ENCODE measurements around the gene RCAN2.
"Not testable (repeated sequence)": the region's sequence is repeated elsewhere in the genome, so short reads cannot be mapped to it uniquely, and the experiment has no call there.

The RCAN2 gene

DNA sequence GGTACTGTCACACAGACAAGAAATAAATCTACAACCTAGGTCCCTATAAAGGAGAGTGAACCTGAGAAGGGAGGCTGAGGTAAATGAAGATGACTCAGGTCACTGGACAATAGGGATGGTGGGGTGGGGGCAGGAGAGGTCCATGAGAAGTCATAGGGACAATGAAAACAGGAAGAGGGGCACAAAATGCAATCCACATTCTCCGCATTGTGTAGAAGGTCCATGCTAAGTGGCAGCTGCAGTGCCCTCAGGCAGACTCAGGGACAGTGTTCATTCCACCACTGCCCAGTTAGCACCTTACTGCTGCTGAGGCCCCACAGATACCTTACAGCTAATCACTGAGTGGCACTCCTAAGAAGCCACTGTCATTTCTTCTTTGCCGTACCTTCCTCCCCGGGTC lies 156.8 kb downstream of the RCAN2 start:
- Histone ChIP-seq H3K27ac (replicated peaks) (no peak overlapping the region), H3K27me3 (ENCODE audit: insufficient read depth, poor library complexity, severe bottlenecking) (no peaks in the 10 kb centered on the region), H3K4me3 (replicated peaks; ENCODE audit: insufficient read depth, low read length) (no peak overlapping the region)
- TF ChIP-seq, protein P1, sequence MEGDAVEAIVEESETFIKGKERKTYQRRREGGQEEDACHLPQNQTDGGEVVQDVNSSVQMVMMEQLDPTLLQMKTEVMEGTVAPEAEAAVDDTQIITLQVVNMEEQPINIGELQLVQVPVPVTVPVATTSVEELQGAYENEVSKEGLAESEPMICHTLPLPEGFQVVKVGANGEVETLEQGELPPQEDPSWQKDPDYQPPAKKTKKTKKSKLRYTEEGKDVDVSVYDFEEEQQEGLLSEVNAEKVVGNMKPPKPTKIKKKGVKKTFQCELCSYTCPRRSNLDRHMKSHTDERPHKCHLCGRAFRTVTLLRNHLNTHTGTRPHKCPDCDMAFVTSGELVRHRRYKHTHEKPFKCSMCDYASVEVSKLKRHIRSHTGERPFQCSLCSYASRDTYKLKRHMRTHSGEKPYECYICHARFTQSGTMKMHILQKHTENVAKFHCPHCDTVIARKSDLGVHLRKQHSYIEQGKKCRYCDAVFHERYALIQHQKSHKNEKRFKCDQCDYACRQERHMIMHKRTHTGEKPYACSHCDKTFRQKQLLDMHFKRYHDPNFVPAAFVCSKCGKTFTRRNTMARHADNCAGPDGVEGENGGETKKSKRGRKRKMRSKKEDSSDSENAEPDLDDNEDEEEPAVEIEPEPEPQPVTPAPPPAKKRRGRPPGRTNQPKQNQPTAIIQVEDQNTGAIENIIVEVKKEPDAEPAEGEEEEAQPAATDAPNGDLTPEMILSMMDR (IDR thresholded peaks at IDR 0.05; ENCODE audit: insufficient read depth, low read length), result no peak
- DNase-seq (ENCODE audit: low read depth in 1 of 2, low spot score in 1 of 2), result no peak

DNA sequence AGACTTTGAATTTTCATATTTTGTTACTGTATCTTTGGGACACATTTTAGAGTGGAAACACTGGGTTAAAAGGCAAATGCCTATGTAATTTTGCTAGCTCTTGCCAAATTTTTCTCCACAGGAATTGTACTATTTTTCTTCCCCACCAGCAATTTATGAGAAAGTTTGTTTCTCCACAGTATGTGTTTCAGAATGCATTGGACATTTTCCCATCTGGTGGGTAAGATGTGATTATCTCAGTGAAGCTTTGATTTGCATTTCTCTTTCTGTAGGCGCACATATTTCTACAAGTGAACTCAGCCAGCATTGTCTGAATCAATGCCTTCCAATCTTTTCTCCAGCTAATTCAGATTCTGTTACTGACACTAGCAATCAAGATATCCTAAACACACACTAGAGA lies 157.8 kb downstream of the RCAN2 start:
- Histone ChIP-seq H3K4me3 (replicated peaks; ENCODE audit: insufficient read depth, low read length) (no peak overlapping the region), H3K27me3 (ENCODE audit: insufficient read depth, poor library complexity, severe bottlenecking) (no peaks in the 10 kb centered on the region), H3K27ac (replicated peaks) (no peak overlapping the region)
- TF ChIP-seq, protein P2, sequence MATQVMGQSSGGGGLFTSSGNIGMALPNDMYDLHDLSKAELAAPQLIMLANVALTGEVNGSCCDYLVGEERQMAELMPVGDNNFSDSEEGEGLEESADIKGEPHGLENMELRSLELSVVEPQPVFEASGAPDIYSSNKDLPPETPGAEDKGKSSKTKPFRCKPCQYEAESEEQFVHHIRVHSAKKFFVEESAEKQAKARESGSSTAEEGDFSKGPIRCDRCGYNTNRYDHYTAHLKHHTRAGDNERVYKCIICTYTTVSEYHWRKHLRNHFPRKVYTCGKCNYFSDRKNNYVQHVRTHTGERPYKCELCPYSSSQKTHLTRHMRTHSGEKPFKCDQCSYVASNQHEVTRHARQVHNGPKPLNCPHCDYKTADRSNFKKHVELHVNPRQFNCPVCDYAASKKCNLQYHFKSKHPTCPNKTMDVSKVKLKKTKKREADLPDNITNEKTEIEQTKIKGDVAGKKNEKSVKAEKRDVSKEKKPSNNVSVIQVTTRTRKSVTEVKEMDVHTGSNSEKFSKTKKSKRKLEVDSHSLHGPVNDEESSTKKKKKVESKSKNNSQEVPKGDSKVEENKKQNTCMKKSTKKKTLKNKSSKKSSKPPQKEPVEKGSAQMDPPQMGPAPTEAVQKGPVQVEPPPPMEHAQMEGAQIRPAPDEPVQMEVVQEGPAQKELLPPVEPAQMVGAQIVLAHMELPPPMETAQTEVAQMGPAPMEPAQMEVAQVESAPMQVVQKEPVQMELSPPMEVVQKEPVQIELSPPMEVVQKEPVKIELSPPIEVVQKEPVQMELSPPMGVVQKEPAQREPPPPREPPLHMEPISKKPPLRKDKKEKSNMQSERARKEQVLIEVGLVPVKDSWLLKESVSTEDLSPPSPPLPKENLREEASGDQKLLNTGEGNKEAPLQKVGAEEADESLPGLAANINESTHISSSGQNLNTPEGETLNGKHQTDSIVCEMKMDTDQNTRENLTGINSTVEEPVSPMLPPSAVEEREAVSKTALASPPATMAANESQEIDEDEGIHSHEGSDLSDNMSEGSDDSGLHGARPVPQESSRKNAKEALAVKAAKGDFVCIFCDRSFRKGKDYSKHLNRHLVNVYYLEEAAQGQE (IDR thresholded peaks at IDR 0.05; ENCODE audit: insufficient replicate concordance, low read depth), result no peak
- TF ChIP-seq, protein P1 (IDR thresholded peaks at IDR 0.05; ENCODE audit: insufficient read depth, low read length), result no peak
- TF ChIP-seq POLR2AphosphoS5 (IDR thresholded peaks at IDR 0.05; ENCODE audit: low read depth) (no peak), GABPA (IDR thresholded peaks at IDR 0.05; ENCODE audit: low read depth) (no peak), SPI1 (IDR thresholded peaks at IDR 0.05; ENCODE audit: borderline replicate concordance, low read depth) (no peak)
- DNase-seq (ENCODE audit: low read depth in 1 of 2, low spot score in 1 of 2), result no peak

DNA sequence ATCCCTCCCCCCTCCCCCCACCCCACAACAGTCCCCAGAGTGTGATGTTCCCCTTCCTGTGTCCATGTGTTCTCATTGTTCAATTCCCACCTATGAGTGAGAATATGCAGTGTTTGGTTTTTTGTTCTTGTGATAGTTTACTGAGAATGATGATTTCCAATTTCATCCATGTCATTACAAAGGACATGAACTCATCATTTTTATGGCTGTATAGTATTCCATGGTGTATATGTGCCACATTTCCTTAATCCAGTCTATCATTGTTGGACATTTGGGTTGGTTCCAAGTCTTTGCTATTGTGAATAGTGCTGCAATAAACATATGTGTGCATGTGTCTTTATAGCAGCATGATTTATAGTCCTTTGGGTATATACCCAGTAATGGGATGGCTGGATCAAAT lies 158.8 kb downstream of the RCAN2 start:
- H3K27me3 ChIP-seq (ENCODE audit: insufficient read depth, poor library complexity, severe bottlenecking); DNase-seq (ENCODE audit: low read depth in 1 of 2, low spot score in 1 of 2); H3K4me3 ChIP-seq (replicated peaks; ENCODE audit: insufficient read depth, low read length): not testable (repeated sequence)

DNA sequence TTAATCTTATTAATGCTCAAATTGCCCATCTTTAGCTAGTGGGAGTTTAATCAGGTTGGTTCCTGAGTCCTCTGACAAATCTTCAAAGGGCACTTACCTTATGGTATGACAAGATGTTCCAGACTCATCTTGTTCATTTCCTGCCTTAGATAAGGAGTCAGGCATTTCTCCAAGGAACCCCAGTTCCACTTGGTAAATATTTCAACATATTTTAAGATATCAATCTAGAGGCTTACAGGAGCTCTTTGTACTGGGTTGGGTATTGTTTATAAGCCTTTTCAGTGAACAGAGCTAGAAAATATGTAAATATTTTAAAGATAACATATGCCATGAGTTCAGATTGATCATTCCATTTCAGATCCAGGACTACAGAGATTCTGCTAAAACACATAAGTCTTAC lies 159.8 kb downstream of the RCAN2 start:
- DNase-seq (ENCODE audit: low read depth in 1 of 2, low spot score in 1 of 2), result no peak
- H3K27me3 ChIP-seq (ENCODE audit: insufficient read depth, poor library complexity, severe bottlenecking), result no peaks in the 10 kb centered on the region
- H3K27ac ChIP-seq (replicated peaks), result no peak overlapping the region
- H3K4me3 ChIP-seq (replicated peaks; ENCODE audit: insufficient read depth, low read length), result no peak overlapping the region
- TF ChIP-seq POLR2AphosphoS5 (IDR thresholded peaks at IDR 0.05; ENCODE audit: low read depth), result no peak
- TF ChIP-seq, protein P2 (IDR thresholded peaks at IDR 0.05; ENCODE audit: insufficient replicate concordance, low read depth), result no peak
- TF ChIP-seq, protein P1 (IDR thresholded peaks at IDR 0.05; ENCODE audit: insufficient read depth, low read length), result no peak
- no peak for TF ChIP-seq SPI1 (IDR thresholded peaks at IDR 0.05; ENCODE audit: borderline replicate concordance, low read depth)
- no peak for TF ChIP-seq GABPA (IDR thresholded peaks at IDR 0.05; ENCODE audit: low read depth)

More for the DNA sequence above, 158.8 kb downstream of the RCAN2 start:
- H3K27ac ChIP-seq (replicated peaks), result not testable (repeated sequence)

Data from HL-60 (cell line).